A673 (cell line): ENCODE measurements around the gene FIBCD1.

Experiments
- CTCF ChIP-seq: fragments of 300-800, 200-600 bp; sonication (generic); conservative IDR thresholded peaks from 2 replicates; pipeline ENCODE4 v1.5.1; 2017; ENCODE audit warnings: low read depth, mild to moderate bottlenecking, antibody characterized with exemption, low read length, moderate library complexity, mixed read lengths
- EZH2 ChIP-seq: fragments of 200-600 bp; sonication (generic); IDR thresholded peaks from 2 replicates; pipeline ENCODE4 v1.6.1; 2017; ENCODE audit warnings: borderline replicate concordance, low read depth, mild to moderate bottlenecking, mixed read lengths, antibody characterized with exemption, low read length; ENCODE audit not compliant: poor library complexity, severe bottlenecking

GRCh38 chr9:130984521-130984920 lies 45.5 kb upstream of the FIBCD1 start:
- TF ChIP-seq CTCF (no peak), EZH2 (no peak)
